H9 (cell line): Measurements from ENCODE around the gene GGA1. TPM values are rescaled to one million over a fixed set of nuclear protein-coding genes. Genes with fewer than 3 reads are reported as not detected.

Experiments used
- DNase-seq: peaks from one replicate; pipeline ENCODE4 v3.0.0-alpha.2; 2017
- H2AFZ ChIP-seq: one replicate; pipeline ENCODE4 v1.6.1; 2013; ENCODE audit warnings: mild to moderate bottlenecking, low read length, control low read depth, moderate library complexity
- H2AK5ac ChIP-seq: 2 replicates; pipeline ENCODE4 v1.6.1; 2013; ENCODE audit warnings: low read length, control low read depth, mixed read lengths; ENCODE audit not compliant: insufficient read length
- H2BK120ac ChIP-seq: one replicate; pipeline ENCODE4 v1.6.1; 2013; ENCODE audit warnings: low read depth, mild to moderate bottlenecking, low read length, control low read depth, inconsistent platforms; ENCODE audit not compliant: poor library complexity, severe bottlenecking
- H2BK12ac ChIP-seq: 2 replicates; pipeline ENCODE4 v1.6.1; 2013; ENCODE audit warnings: low read length, control low read depth, mixed read lengths, low read depth; ENCODE audit not compliant: insufficient read length
- H2BK15ac ChIP-seq: 2 replicates; pipeline ENCODE4 v1.6.1; 2013; ENCODE audit warnings: low read depth, low read length, control low read depth
- H2BK20ac ChIP-seq: one replicate; pipeline ENCODE4 v1.6.1; 2013; ENCODE audit warnings: low read depth, mild to moderate bottlenecking, low read length, control low read depth, inconsistent platforms; ENCODE audit not compliant: poor library complexity, severe bottlenecking
- H2BK5ac ChIP-seq: 2 replicates; pipeline ENCODE4 v1.6.1; 2013; ENCODE audit warnings: low read length, control low read depth, mixed read lengths; ENCODE audit not compliant: insufficient read length
- H3K14ac ChIP-seq: 2 replicates; pipeline ENCODE4 v1.6.1; 2013; ENCODE audit warnings: low read length, control low read depth; ENCODE audit not compliant: insufficient read depth
- H3K18ac ChIP-seq: 2 replicates; pipeline ENCODE4 v1.6.1; 2013; ENCODE audit warnings: low read depth, mild to moderate bottlenecking, mixed read lengths, low read length, control low read depth; ENCODE audit not compliant: insufficient read length
- H3K23ac ChIP-seq: 2 replicates; pipeline ENCODE4 v1.6.1; 2013; ENCODE audit warnings: low read length, control low read depth, mixed read lengths, low read depth; ENCODE audit not compliant: insufficient read length
- H3K23me2 ChIP-seq: 2 replicates; pipeline ENCODE4 v1.6.1; 2013; ENCODE audit warnings: low read depth, mild to moderate bottlenecking, mixed read lengths, low read length, control low read depth; ENCODE audit not compliant: insufficient read length, poor library complexity, severe bottlenecking
- H3K27ac ChIP-seq: 2 replicates; pipeline ENCODE4 v1.5.1; 2013; ENCODE audit warnings: low read length, control low read depth, mixed read lengths, low read depth; ENCODE audit not compliant: insufficient read length
- H3K27me3 ChIP-seq: 2 replicates; pipeline ENCODE4 v1.6.1; 2013; ENCODE audit warnings: low read length, control low read depth, inconsistent platforms; ENCODE audit not compliant: insufficient read depth
- H3K4ac ChIP-seq: 2 replicates; pipeline ENCODE4 v1.6.1; 2013; ENCODE audit warnings: low read depth, mild to moderate bottlenecking, control low read depth, inconsistent platforms, low read length, moderate library complexity
- H3K4me1 ChIP-seq: 2 replicates; pipeline ENCODE4 v1.6.1; 2013; ENCODE audit warnings: low read length, control low read depth, inconsistent platforms; ENCODE audit not compliant: insufficient read depth
- H3K4me2 ChIP-seq: 2 replicates; pipeline ENCODE4 v1.6.1; 2013; ENCODE audit warnings: low read length, control low read depth, mixed read lengths; ENCODE audit not compliant: insufficient read length, insufficient read depth
- H3K56ac ChIP-seq: 2 replicates; pipeline ENCODE4 v1.6.1; 2013; ENCODE audit warnings: low read depth, mild to moderate bottlenecking, mixed read lengths, low read length, control low read depth; ENCODE audit not compliant: insufficient read length
- H3K79me1 ChIP-seq: 2 replicates; pipeline ENCODE4 v1.6.1; 2013; ENCODE audit warnings: low read depth, mild to moderate bottlenecking, moderate library complexity, low read length, control low read depth, inconsistent platforms; ENCODE audit not compliant: insufficient read depth, poor library complexity, severe bottlenecking
- H3K79me2 ChIP-seq: 2 replicates; pipeline ENCODE4 v1.6.1; 2013; ENCODE audit warnings: low read length, control low read depth, inconsistent platforms; ENCODE audit not compliant: insufficient read depth
- H3K9ac ChIP-seq: 2 replicates; pipeline ENCODE4 v1.6.1; 2013; ENCODE audit warnings: low read length, control low read depth, mixed read lengths; ENCODE audit not compliant: insufficient read length; ENCODE audit errors: extremely low read depth
- H3K9me3 ChIP-seq: one replicate; pipeline ENCODE4 v1.6.1; 2013; ENCODE audit warnings: low read depth, low read length, inconsistent platforms; ENCODE audit not compliant: control insufficient read depth
- H3T11ph ChIP-seq: one replicate; pipeline ENCODE4 v1.6.1; 2013; ENCODE audit warnings: mild to moderate bottlenecking, low read length, control low read depth, inconsistent platforms
- H4K20me1 ChIP-seq: one replicate; pipeline ENCODE4 v1.6.1; 2013; ENCODE audit not compliant: control insufficient read depth, insufficient read length, insufficient read depth
- H4K5ac ChIP-seq: 2 replicates; pipeline ENCODE4 v1.6.1; 2013; ENCODE audit warnings: low read depth, mild to moderate bottlenecking, mixed read lengths, low read length, control low read depth; ENCODE audit not compliant: insufficient read length
- H4K8ac ChIP-seq: replicated peaks from 2 replicates; pipeline ENCODE4 v1.6.1; 2013; ENCODE audit warnings: low read length, control low read depth, mixed read lengths, low read depth; ENCODE audit not compliant: insufficient read length
- H4K91ac ChIP-seq: 2 replicates; pipeline ENCODE4 v1.6.1; 2013; ENCODE audit warnings: low read depth, mild to moderate bottlenecking, moderate library complexity, mixed read lengths, low read length, control low read depth; ENCODE audit not compliant: insufficient read length
- H3K27ac Mint-ChIP-seq, 3 experiments: 2 replicates in 2 of 3; 3 replicates in 1 of 3; pipeline ENCODE4 v1.8.0; 2020 to 2021; ENCODE audit warnings: mixed read lengths in 3 of 3, mild to moderate bottlenecking in 1 of 3, moderate library complexity in 1 of 3
- H3K27me3 Mint-ChIP-seq: 2 replicates; pipeline ENCODE4 v1.8.0; 2021; ENCODE audit warnings: low read depth, mild to moderate bottlenecking, moderate library complexity, mixed read lengths
- H3K36me3 Mint-ChIP-seq, 3 experiments: 2 replicates in 2 of 3; 3 replicates in 1 of 3; pipeline ENCODE4 v1.8.0; 2020 to 2021; ENCODE audit warnings: low read depth in 3 of 3, mixed read lengths in 3 of 3; ENCODE audit not compliant: insufficient read depth in 1 of 3
- H3K4me1 Mint-ChIP-seq, 2 experiments: 2 replicates each; pipeline ENCODE4 v1.8.0; 2020; ENCODE audit warnings: mixed read lengths in 2 of 2
- H3K4me3 Mint-ChIP-seq, 2 experiments: 2 replicates in 1 of 2; 3 replicates in 1 of 2; pipeline ENCODE4 v1.8.0; 2020 to 2021; ENCODE audit warnings: mild to moderate bottlenecking in 2 of 2, mixed read lengths in 2 of 2, moderate library complexity in 1 of 2
- H3K9me3 Mint-ChIP-seq, 2 experiments: 2 replicates in 1 of 2; 3 replicates in 1 of 2; pipeline ENCODE4 v1.8.0; 2020; ENCODE audit warnings: mild to moderate bottlenecking in 2 of 2, mixed read lengths in 2 of 2, moderate library complexity in 1 of 2
- CTCF ChIP-seq: fragments of 200-600 bp; sonication (generic); conservative IDR thresholded peaks from 3 replicates; pipeline ENCODE4 v1.8.0; 2021; ENCODE audit warnings: antibody characterized with exemption, mild to moderate bottlenecking
- WGBS: extraction: QIAGEN DNeasy Blood & Tissue Kit; methylation state at CpG from one replicate; pipeline ENCODE4 v1.1.7; 2013; ENCODE audit warnings: missing lambda C conversion rate, low lambda C conversion rate, mixed read lengths; ENCODE audit not compliant: insufficient read length; ENCODE audit errors: extremely low coverage; 5-methylcytosine and 5-hydroxymethylcytosine counted together
- total RNA-seq: library from RNA; stranded (reverse); gene quantifications from 2 replicates; pipeline ENCODE4 v1.2.1, GENCODE V29; 2021

The GGA1 gene
- total RNA-seq, 1 experiment from 2014 or later, result 61.7 TPM

GRCh38 chr22:37560608-37561211 is 47.9 kb upstream of the GGA1 start:
- no peak for TF ChIP-seq CTCF
- Mint-ChIP-seq H3K4me3 (peak overlapping the region; percentile 73 to 83), H3K36me3 (peaks cover 0 to 2% (median under 1%) of the 10 kb centered on the region in 3 experiments; a peak in 1 of 7 replicates), H3K9me3 (no peaks in the 10 kb centered on the region; a peak in 1 of 5 replicates), H3K27me3 (peaks cover 51% of the 10 kb centered on the region), H3K4me1 (peaks cover 50 to 54% of the 10 kb centered on the region in 2 experiments), H3K27ac (no peak overlapping the region)
- no CpG with 5 or more reads among the region's 72 CpGs for WGBS
- Histone ChIP-seq H3K79me1 (no peaks in the 10 kb centered on the region), H3K79me2 (no peaks in the 10 kb centered on the region; the same call in 1 of the 2 replicates), H4K91ac (no peak overlapping the region), H4K20me1 (no peaks in the 10 kb centered on the region), H3K4me1 (peaks cover 7% of the 10 kb centered on the region; the same call in 1 of the 2 replicates), H3K56ac (no peak overlapping the region), H2BK5ac (no peak overlapping the region), H3K4me2 (peak overlapping the region; percentile 54), H2AK5ac (no peak overlapping the region), H3K9me3 (no peaks in the 10 kb centered on the region), H3K23ac (no peak overlapping the region), H3K27ac (no peak overlapping the region), H2BK12ac (no peak overlapping the region), H2BK15ac (no peak overlapping the region), H4K5ac (no peak overlapping the region), H3K9ac (no peak overlapping the region), H3K18ac (no peak overlapping the region), H3K23me2 (peaks cover 13% of the 10 kb centered on the region), H3T11ph (no peak overlapping the region), H2AFZ (no peak overlapping the region), H3K27me3 (peaks cover 3% of the 10 kb centered on the region; the same call in 1 of the 2 replicates), H2BK20ac (no peak overlapping the region), H2BK120ac (no peak overlapping the region), H3K14ac (no peak overlapping the region; the same call in 1 of the 2 replicates), H4K8ac (no peak overlapping the region), H3K4ac (no peak overlapping the region)
- peak; percentile 34 for DNase-seq
